ES-I3 (cell line): ENCODE measurements around the gene GJC2.
"Not testable (repeated sequence)": the region's sequence is repeated elsewhere in the genome, so short reads cannot be mapped to it uniquely, and the experiment has no call there.

Source experiments
- H3K36me3 ChIP-seq: 2 replicates; pipeline ENCODE4 v1.6.1; 2013; ENCODE audit warnings: mild to moderate bottlenecking, low read length, control low read depth, moderate library complexity; ENCODE audit not compliant: insufficient read depth
- H3K4me1 ChIP-seq: 2 replicates; pipeline ENCODE4 v1.6.1; 2013; ENCODE audit warnings: mild to moderate bottlenecking, control low read depth, low read length; ENCODE audit not compliant: insufficient read depth
- H3K9ac ChIP-seq: 2 replicates; pipeline ENCODE4 v1.6.1; 2013; ENCODE audit warnings: low read depth, mild to moderate bottlenecking, low read length, moderate library complexity
- H3K9me3 ChIP-seq: 2 replicates; pipeline ENCODE4 v1.6.1; 2013; ENCODE audit warnings: mild to moderate bottlenecking, low read length, moderate library complexity; ENCODE audit not compliant: control insufficient read depth, insufficient read depth

Gene GJC2

DNA sequence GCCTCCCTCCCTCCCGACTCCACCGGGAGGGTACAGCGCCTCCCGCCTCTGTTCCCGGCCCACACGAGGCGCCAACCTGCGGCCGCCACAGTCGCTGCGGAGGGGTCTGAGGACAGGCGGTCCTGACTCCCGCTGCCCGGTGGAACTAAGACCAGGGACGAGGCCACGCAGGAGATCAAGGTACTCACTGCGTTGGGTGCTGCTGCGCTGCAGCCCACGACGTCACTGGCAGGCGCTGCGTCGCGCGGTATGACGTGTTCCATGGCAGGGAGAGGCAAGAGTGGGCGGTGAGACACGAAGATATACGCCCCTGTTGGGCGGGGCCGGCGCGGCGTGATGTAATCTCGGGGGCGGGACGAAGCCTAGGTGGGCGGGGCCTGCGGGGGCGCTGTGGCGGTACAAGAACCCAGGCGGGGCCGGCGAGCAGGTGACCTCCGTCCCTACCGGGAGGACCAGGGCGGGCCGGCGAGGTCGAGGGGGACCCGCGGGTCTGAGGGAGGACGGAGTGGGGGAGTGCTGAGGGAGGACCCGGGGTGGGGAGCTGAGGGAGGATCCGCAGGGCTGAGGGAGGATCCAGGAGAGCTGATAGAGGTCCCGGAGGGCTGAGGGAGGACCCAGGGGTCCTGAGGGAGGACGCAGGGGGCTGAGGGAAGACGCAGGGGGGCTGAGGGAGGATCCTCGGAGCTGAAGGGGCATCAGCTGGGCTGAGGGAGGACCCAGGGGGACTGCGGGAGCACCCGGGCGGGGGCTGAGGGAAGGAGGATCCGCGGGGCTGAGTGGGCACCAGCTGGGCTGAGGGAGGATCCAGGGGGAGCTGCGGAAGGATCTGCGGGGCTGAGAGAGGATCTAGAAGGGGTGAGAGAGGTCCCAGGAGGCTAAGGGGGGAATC is 40.4 kb upstream of the GJC2 start, which contains the start of gene MRPL55:
Gene MRPL55, minus strand, starts transcription at position 227 of the 889 bp plus-strand sequence. CDS start 1,039 bp downstream, outside the sequence.
- peaks cover 5% of the 10 kb centered on the region for H3K36me3 ChIP-seq
- H3K9me3 ChIP-seq: no peaks in the 10 kb centered on the region
- peak within 1 kb of the TSS; percentile 82 for H3K9ac ChIP-seq
- H3K4me1 ChIP-seq: no peaks in the 10 kb centered on the region

DNA sequence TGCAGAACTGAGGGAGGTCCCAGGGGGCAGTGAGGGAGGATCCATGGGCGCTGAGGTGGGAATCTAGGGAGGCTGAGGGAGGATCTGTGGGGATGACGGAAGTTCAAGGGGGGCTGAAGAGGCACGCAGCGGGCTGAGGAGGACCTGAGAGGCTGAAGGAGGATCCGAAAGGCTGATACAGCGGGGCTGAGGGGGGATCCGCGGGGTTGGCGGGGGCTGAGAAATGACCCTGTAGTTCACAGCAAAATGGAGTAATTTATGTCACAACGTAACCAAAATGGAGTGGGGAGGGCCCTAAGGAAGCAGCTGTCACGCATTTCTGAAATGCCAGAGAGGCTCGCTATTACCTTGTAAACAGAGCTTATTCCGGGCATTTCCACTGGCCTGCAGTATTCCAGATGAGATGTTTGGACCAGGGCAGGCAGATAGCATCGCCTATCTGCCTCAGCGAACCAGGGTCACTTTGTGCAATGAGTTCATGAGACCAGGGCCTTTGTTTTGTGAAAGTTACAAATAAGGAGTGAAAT is 39.7 kb upstream of the GJC2 start:
- H3K36me3 ChIP-seq: peaks cover 5% of the 10 kb centered on the region
- H3K4me1 ChIP-seq: no peaks in the 10 kb centered on the region
- peak overlapping the region; percentile 82 for H3K9ac ChIP-seq
- H3K9me3 ChIP-seq: no peaks in the 10 kb centered on the region

DNA sequence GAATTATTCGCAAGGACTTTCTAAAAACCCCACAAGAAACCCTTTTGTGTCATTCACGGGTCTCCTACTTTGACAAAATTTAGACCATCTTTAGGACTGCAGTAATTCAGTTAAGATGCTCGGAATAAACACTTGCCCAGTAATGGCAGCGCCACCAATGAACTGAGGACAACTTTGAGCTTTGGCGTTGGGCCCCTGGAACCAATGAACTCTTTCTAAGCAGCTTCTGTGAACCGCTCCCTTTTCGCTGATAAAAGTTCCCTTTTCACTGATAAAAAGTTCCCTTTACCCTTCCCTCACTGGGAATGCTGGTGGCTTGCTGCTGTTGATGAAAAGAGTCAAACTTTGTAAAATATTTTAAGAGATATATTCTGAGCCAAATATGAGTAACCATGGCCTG is 39.2 kb upstream of the GJC2 start:
- H3K9me3 ChIP-seq: no peaks in the 10 kb centered on the region
- no peak overlapping the region for H3K9ac ChIP-seq

DNA sequence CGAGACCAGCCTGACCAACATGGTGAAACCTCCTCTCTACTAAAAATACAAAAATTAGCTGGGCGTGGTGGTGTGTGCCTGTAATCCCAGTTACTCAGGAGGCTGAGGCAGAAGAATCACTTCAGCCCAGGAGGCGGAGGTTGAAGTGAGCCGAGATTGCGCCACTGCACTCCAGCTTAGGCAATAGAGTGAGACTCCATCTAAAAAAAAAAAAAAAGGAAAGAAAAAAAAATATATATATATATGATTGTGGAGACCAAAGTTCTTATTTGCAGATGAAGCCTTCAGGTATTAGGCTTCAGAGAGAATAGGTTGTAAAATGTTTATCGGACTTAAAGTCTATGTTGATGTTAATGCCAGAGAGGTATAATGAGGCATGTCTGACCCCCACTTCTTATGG is 38.4 kb upstream of the GJC2 start:
- H3K9ac ChIP-seq, H3K9me3 ChIP-seq, H3K36me3 ChIP-seq, H3K4me1 ChIP-seq: not testable (repeated sequence)

More for the DNA sequence above, 39.2 kb upstream of the GJC2 start:
- no peaks in the 10 kb centered on the region for H3K4me1 ChIP-seq
- H3K36me3 ChIP-seq: peaks cover 5% of the 10 kb centered on the region

DNA sequence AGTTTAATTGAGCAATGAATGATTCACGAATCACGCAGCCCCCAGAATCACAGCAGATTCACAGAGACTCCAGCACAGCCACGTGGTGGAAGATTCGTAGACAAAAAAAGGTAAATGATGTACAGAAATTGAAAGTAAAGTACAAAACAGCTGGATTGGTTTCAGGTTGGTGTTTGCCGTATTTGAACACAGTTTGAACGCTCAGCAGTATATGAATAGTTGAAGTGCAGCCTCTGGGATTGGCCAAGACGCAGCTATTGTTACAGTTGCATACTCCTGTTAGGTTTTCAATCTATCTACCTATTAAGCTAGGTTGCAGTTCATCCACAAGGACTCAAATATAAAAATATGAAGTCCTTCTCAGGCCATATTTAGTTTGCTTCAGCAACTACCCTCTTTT is 37.6 kb upstream of the GJC2 start:
- no peaks in the 10 kb centered on the region; the same call in 1 of the 2 replicates for H3K36me3 ChIP-seq

DNA sequence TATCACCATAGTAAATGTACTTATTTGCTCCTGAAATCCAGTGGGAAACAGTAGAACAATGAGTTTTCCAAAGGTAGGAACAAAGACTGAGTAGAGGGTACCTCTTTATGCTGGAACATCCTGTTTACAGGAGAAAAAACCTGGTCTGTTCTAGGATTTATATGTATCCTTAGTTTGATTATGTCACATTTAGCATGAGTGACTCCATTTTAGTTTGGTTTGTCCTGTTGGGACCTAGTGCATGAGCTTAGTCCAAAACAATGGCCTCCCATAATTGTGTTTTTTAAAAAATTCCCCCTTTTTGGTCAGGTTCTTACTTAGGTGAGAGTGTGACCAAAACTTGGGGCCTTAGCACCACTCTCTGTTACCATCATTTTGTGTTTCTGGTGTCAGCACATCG is 37.1 kb upstream of the GJC2 start:
- Histone ChIP-seq H3K9me3 (peaks cover 7% of the 10 kb centered on the region; the same call in 1 of the 2 replicates), H3K36me3 (no peaks in the 10 kb centered on the region; the same call in 1 of the 2 replicates), H3K9ac (no peak overlapping the region), H3K4me1 (no peaks in the 10 kb centered on the region)

More for the DNA sequence above, 37.6 kb upstream of the GJC2 start:
- Histone ChIP-seq H3K4me1 (no peaks in the 10 kb centered on the region), H3K9me3 (peaks cover 4% of the 10 kb centered on the region; the same call in 1 of the 2 replicates), H3K9ac (no peak overlapping the region)

DNA sequence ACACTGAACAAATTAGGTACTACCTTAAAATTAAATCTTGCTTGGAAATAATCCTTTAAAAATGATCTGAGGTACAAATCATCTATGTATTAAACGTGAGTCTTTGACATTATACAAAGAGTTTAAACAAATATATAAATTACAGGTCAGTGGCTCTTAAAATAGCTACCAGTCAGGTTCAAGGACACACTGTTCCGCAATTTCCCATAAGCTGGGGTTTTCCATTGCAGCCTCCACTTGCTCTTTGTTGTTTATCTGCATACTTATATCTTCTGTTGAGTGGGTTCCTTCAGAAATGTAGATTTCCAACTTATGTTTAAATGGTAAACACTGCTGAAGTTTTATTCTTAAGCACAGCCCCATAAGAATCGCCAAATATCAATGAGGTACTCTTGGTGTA is 34.9 kb upstream of the GJC2 start:
- no peaks in the 10 kb centered on the region; the same call in 1 of the 2 replicates for H3K36me3 ChIP-seq
- H3K4me1 ChIP-seq: no peaks in the 10 kb centered on the region
- no peak overlapping the region for H3K9ac ChIP-seq
- H3K9me3 ChIP-seq: peaks cover 18% of the 10 kb centered on the region

DNA sequence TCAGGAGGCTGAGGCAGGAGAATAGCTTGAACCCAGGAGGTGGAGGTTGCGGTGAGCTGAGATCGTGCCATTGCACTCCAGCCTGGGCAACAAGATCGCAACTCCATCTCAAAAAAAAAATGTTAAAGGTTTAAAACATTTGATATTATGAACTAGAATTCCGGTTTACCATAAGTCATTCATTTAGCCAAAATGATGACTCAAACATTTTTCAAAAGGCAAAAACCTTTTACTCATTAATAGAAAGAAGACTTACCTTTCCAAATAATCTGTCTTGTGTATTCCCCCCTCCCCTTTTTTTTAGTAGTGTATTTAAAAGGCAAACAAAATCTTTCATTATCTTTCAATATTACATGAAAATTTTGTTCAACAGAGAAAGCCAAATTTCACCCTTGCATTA is 32.4 kb upstream of the GJC2 start:
- no peaks in the 10 kb centered on the region for H3K4me1 ChIP-seq
- H3K36me3 ChIP-seq: no peaks in the 10 kb centered on the region; the same call in 1 of the 2 replicates
- peaks cover 18% of the 10 kb centered on the region for H3K9me3 ChIP-seq
- no peak overlapping the region for H3K9ac ChIP-seq

DNA sequence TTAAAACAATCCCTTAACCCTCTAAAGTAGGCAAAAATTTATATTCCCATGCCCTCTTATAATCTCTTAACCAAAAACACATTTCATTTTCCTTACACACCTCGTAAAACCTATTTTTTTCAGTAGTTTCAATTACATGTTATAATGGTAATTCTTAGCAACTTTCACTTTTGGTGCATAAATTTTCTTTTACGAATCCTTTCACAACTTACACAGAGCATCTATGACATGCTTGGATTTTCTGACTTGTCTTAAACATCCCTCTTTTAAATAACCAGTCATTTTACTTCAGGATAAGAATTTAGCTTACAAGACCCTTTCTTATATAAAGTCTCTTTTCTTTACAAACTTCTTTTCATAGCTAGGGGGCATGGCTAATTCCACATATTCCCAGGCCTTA is 31.7 kb upstream of the GJC2 start:
- no peaks in the 10 kb centered on the region for H3K4me1 ChIP-seq
- no peak overlapping the region for H3K9ac ChIP-seq
- H3K9me3 ChIP-seq: peaks cover 18% of the 10 kb centered on the region
- no peaks in the 10 kb centered on the region; the same call in 1 of the 2 replicates for H3K36me3 ChIP-seq

DNA sequence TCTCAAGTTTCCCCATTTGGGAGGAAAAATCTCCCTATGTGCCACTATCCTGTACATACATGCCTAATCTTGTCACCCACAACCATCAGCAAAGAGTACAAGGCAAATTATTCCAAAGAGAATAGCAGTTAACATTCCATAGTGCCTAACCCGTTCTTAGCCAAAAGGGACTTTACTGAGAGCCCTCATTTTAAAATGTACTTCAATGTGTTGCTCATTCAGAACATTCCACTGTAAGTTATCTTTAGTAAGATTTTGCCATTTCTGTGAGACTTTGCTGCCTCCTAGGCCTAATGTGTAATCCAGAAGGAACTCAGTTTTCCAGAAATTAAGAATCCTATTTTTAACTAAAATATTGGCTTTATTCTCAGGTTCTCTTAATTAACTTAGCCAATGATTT is 29.4 kb upstream of the GJC2 start:
- H3K9ac ChIP-seq: no peak overlapping the region
- no peaks in the 10 kb centered on the region for H3K36me3 ChIP-seq
- H3K9me3 ChIP-seq: peaks cover 18% of the 10 kb centered on the region
- H3K4me1 ChIP-seq: no peaks in the 10 kb centered on the region

DNA sequence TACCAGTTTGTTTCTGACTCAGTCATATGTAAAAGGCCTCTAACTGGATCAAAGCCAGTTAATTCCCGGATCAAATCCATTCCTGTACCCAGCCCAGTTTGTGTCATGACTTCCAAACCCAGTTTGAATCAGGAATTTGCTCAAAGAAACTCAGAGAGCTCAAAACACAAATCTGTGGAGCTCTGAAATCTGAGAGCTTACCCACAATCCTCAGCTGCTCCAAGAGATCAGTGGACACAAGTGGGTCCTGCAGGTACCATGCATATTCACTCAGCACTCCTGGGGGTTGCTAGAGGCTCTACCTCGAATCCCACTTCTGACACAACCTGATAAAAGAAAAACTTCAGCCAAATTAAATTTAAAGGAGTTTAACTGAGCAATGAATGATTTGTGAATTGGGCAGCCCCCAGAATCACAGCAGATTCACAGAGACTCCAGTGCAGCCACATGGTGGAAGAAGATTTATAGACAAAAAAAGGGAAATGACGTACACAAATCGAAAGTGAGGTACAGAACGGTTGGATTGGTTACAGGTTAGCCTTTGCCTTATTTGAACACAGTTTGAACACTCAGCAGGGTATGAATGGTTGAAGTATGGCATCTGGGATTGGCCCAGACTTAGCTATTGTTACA is 28.8 kb upstream of the GJC2 start:
- H3K9me3 ChIP-seq: peaks cover 18% of the 10 kb centered on the region
- no peaks in the 10 kb centered on the region for H3K36me3 ChIP-seq
- no peak overlapping the region for H3K9ac ChIP-seq
- no peaks in the 10 kb centered on the region for H3K4me1 ChIP-seq

DNA sequence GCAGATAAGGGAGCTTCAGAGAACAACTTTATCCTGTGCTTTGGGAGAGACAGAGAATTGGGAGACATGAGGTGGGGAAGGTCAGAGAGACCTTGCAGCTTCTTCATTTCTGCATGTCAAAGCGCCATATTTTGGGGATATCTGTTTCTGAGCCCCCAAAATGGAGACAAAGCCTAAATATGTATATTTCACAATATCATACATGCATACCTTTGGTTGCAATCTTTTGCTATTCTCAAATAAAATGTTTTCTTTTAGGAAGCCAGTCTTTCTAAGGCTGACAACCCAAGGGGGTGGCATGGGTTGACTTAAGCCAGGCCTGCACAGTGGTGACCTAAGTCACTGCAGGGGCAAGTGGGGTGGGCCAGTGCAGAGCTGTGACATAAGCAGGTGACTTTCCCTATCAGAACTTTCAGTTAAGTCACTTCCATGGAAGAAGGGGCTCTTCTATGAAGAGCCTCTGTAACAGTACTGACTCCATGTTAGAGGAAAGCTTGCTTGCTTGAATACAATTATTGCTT is 26.7 kb upstream of the GJC2 start:
- Histone ChIP-seq H3K9ac (no peak overlapping the region), H3K4me1 (no peaks in the 10 kb centered on the region), H3K36me3 (no peaks in the 10 kb centered on the region), H3K9me3 (peaks cover 12% of the 10 kb centered on the region; the same call in 1 of the 2 replicates)

DNA sequence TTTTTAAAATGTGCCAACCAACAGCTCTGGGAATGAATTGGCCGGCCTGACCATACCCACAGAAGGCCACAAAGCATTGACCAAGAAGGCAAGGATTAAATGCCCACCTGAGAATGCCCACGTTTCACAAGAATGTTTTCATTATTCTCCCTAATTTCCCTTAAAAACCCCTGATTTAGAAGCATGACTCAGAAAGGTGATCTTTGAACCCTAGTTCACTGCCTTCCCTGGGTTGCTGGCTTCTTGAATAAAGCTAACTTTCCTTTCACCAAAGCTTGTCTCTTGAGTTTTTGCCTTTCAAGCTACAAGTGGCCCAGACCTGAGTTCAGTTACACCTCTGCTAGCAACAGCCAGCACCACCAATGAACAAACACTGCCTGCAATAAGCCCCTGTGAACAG is 26.2 kb upstream of the GJC2 start:
- Histone ChIP-seq H3K9ac (no peak overlapping the region), H3K4me1 (no peaks in the 10 kb centered on the region), H3K9me3 (peaks cover 7% of the 10 kb centered on the region; the same call in 1 of the 2 replicates), H3K36me3 (no peaks in the 10 kb centered on the region)

DNA sequence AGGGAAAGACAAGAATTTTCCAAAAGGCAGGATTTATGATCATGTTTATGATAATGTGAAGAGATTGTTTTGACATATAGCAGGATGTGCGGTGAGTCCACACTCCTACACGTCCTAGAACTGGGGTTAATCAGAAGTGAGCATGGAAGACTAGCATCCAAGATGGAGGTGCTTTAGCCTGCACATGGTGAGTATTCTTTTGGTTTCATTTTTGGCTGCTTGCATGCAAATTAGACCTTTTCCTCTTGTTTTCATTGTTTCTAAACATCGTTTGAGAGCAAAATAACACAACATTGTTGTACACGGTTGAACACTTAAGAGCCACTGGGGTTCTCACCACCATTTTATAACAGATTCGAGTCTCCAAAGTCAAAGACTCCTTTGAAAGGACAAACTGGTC is 24.5 kb upstream of the GJC2 start:
- Histone ChIP-seq H3K36me3 (no peaks in the 10 kb centered on the region), H3K9me3 (no peaks in the 10 kb centered on the region), H3K9ac (no peak overlapping the region), H3K4me1 (no peaks in the 10 kb centered on the region)
